NCI-H2227 treated with DMSO at 0.1 percent for 48 hours (cell line): ENCODE data around the gene SLC4A3.

ENCODE experiments used
- DNase-seq: peaks from one replicate; lab custom pipeline; 2025; lab: John Stamatoyannopoulos, UW

The SLC4A3 gene

GRCh38 chr2:219633276-219634065 is 6.0 kb downstream of the SLC4A3 start:
- DNase-seq: no peak

GRCh38 chr2:219634171-219634940 is 6.9 kb downstream of the SLC4A3 start:
- no peak for DNase-seq

- no peak for DNase-seq
Measured at GRCh38 chr2:219634951-219635751, 7.7 kb downstream of the SLC4A3 start.

GRCh38 chr2:219636144-219636915 is 8.9 kb downstream of the SLC4A3 start:
- no peak for DNase-seq

- DNase-seq: no peak
Measured at GRCh38 chr2:219636941-219637841, 9.8 kb downstream of the SLC4A3 start.

GRCh38 chr2:219637842-219638185 is 10.4 kb downstream of the SLC4A3 start:
- DNase-seq: no peak

- DNase-seq: no peak
Measured at GRCh38 chr2:219638217-219638947, 11.0 kb downstream of the SLC4A3 start.

GRCh38 chr2:219638948-219639755 is 11.7 kb downstream of the SLC4A3 start:
- DNase-seq: no peak

- no peak for DNase-seq
Measured at GRCh38 chr2:219641390-219642068, 14.1 kb downstream of the SLC4A3 start.

- DNase-seq: no peak
Measured at GRCh38 chr2:219642069-219642454, 14.6 kb downstream of the SLC4A3 start.

GRCh38 chr2:219642465-219643083 is 15.1 kb downstream of the SLC4A3 start:
- peak; percentile 93 for DNase-seq

GRCh38 chr2:219643084-219643473 is 15.6 kb downstream of the SLC4A3 start:
- no peak for DNase-seq

GRCh38 chr2:219643788-219644398 is 16.5 kb downstream of the SLC4A3 start:
- no peak for DNase-seq

- peak; percentile 44 for DNase-seq
Measured at GRCh38 chr2:219644801-219645480, 17.5 kb downstream of the SLC4A3 start.

GRCh38 chr2:219645631-219646527 is 18.4 kb downstream of the SLC4A3 start:
- peak; percentile 31 for DNase-seq

GRCh38 chr2:219648176-219648575 is 20.7 kb downstream of the SLC4A3 start:
- DNase-seq: no peak
